HEK293 (cell line): ENCODE data around the gene SLC25A22.

Experiments
- CTCF ChIA-PET: fragments of 350-600 bp; formaldehyde crosslinking; extraction: SDS; loops from one replicate; lab custom pipeline; 2021; ENCODE audit warnings: antibody characterized with exemption; lab: Yijun Ruan, JAX
- POLR2A ChIA-PET: fragments of 300-600 bp; formaldehyde crosslinking; extraction: SDS; loops from one replicate; lab custom pipeline; 2020; ENCODE audit warnings: antibody characterized with exemption, inconsistent platforms; lab: Yijun Ruan, JAX
- H3K27ac ChIP-seq: fragments of 200-500 bp; sonication (Bioruptor generic); 2 replicates; pipeline ENCODE4 v1.5.1; 2014; ENCODE audit warnings: low read depth, low read length, control low read depth, inconsistent platforms; ENCODE audit errors: extremely low read depth
- H3K36me3 ChIP-seq, 2 experiments: fragments of 200-500 bp in 1 of 2; sonication (Bioruptor generic) in 1 of 2; 1 replicate in 1 of 2; 2 replicates in 1 of 2; pipeline ENCODE4 v1.5.1; 2014 to 2017; ENCODE audit warnings: inconsistent platforms in 2 of 2, low read length in 2 of 2; ENCODE audit not compliant: control insufficient read depth in 2 of 2, insufficient read depth in 1 of 2
- H3K4me1 ChIP-seq: fragments of 200-500 bp; sonication (Bioruptor generic); 2 replicates; pipeline ENCODE4 v1.5.1; 2014; ENCODE audit warnings: mild to moderate bottlenecking, low read length, inconsistent platforms; ENCODE audit not compliant: control insufficient read depth, insufficient read depth
- H3K4me3 ChIP-seq: 2 replicates; pipeline ENCODE4 v1.5.1; 2011; ENCODE audit warnings: low read depth, mild to moderate bottlenecking, control low read depth, low read length, moderate library complexity
- H3K9me3 ChIP-seq: fragments of 200-500 bp; sonication (Bioruptor generic); 2 replicates; pipeline ENCODE4 v1.5.1; 2014; ENCODE audit warnings: low read depth, low read length, inconsistent platforms; ENCODE audit not compliant: control insufficient read depth, insufficient read depth
- BCL6B ChIP-seq: fragments of 450-650 bp; formaldehyde crosslinking; IDR thresholded peaks from 2 replicates; pipeline ENCODE4 v1.5.1; 2017; ENCODE audit warnings: missing biosample characterization, missing genetic modification characterization
- ELK4 ChIP-seq: IDR thresholded peaks from 2 replicates; pipeline ENCODE4 v1.6.1; 2011; ENCODE audit warnings: mild to moderate bottlenecking, low read depth, low read length, borderline replicate concordance
- GLIS2 ChIP-seq: fragments of 450-650 bp; formaldehyde crosslinking; IDR thresholded peaks from 2 replicates; pipeline ENCODE4 v1.5.1; 2016; ENCODE audit warnings: missing biosample characterization, missing genetic modification characterization
- RBAK ChIP-seq: fragments of 450-650 bp; formaldehyde crosslinking; IDR thresholded peaks from 2 replicates; pipeline ENCODE4 v1.5.1; 2016; ENCODE audit warnings: missing biosample characterization, missing genetic modification characterization
- REPIN1 ChIP-seq: fragments of 450-650 bp; formaldehyde crosslinking; IDR thresholded peaks from 2 replicates; pipeline ENCODE4 v1.5.1; 2017; ENCODE audit warnings: missing biosample characterization, missing genetic modification characterization, low read depth
- SP2 ChIP-seq: fragments of 450-650 bp; formaldehyde crosslinking; IDR thresholded peaks from 2 replicates; pipeline ENCODE4 v1.5.1; 2016; ENCODE audit warnings: missing biosample characterization, missing genetic modification characterization
- SP3 ChIP-seq: fragments of 450-650 bp; formaldehyde crosslinking; IDR thresholded peaks from 2 replicates; pipeline ENCODE4 v1.5.1; 2016; ENCODE audit warnings: missing biosample characterization, missing genetic modification characterization
- YY1 ChIP-seq: fragments of 450-650 bp; formaldehyde crosslinking; IDR thresholded peaks from 2 replicates; pipeline ENCODE4 v1.5.1; 2018; ENCODE audit warnings: missing biosample characterization, missing genetic modification characterization
- ZBTB48 ChIP-seq: fragments of 450-650 bp; formaldehyde crosslinking; IDR thresholded peaks from 2 replicates; pipeline ENCODE4 v1.5.1; 2016; ENCODE audit warnings: missing biosample characterization, missing genetic modification characterization
- ZNF184 ChIP-seq: fragments of 450-650 bp; IDR thresholded peaks from 2 replicates; pipeline ENCODE4 v1.5.1; 2018; ENCODE audit warnings: missing biosample characterization, mild to moderate bottlenecking, missing genetic modification characterization
- ZNF202 ChIP-seq: fragments of 450-650 bp; formaldehyde crosslinking; IDR thresholded peaks from 2 replicates; pipeline ENCODE4 v1.5.1; 2016; ENCODE audit warnings: missing biosample characterization, missing genetic modification characterization, borderline replicate concordance
- ZNF214 ChIP-seq: fragments of 450-650 bp; formaldehyde crosslinking; IDR thresholded peaks from 2 replicates; pipeline ENCODE4 v1.5.1; 2017; ENCODE audit warnings: missing biosample characterization, mild to moderate bottlenecking, missing genetic modification characterization, borderline replicate concordance
- ZNF274 ChIP-seq, 2 experiments: fragments of 200-500 bp in 1 of 2; fragments of 450-650 bp in 1 of 2; sonication (Bioruptor generic) in 1 of 2; formaldehyde crosslinking in 1 of 2; IDR thresholded peaks; 2 replicates each; pipeline versions ENCODE4 v1.5.1 to v1.6.1; 2014 to 2016; ENCODE audit warnings: borderline replicate concordance in 1 of 2, inconsistent platforms in 1 of 2, low read length in 1 of 2, missing biosample characterization in 1 of 2, missing genetic modification characterization in 1 of 2
- ZNF324 ChIP-seq: fragments of 450-650 bp; formaldehyde crosslinking; IDR thresholded peaks from 2 replicates; pipeline ENCODE4 v1.5.1; 2016; ENCODE audit warnings: missing biosample characterization, missing genetic modification characterization
- ZNF350 ChIP-seq: fragments of 450-650 bp; formaldehyde crosslinking; IDR thresholded peaks from 2 replicates; pipeline ENCODE4 v1.5.0; 2017; ENCODE audit warnings: missing biosample characterization, mild to moderate bottlenecking, missing genetic modification characterization
- ZNF416 ChIP-seq: fragments of 450-650 bp; formaldehyde crosslinking; IDR thresholded peaks from 2 replicates; pipeline ENCODE4 v1.5.1; 2016; ENCODE audit warnings: missing biosample characterization, missing genetic modification characterization
- ZNF513 ChIP-seq: fragments of 450-650 bp; IDR thresholded peaks from 2 replicates; pipeline ENCODE4 v1.5.1; 2018; ENCODE audit warnings: missing biosample characterization, missing genetic modification characterization
- ZNF560 ChIP-seq: fragments of 450-650 bp; formaldehyde crosslinking; IDR thresholded peaks from 2 replicates; pipeline ENCODE4 v1.5.1; 2017; ENCODE audit warnings: missing biosample characterization, missing genetic modification characterization, borderline replicate concordance
- ZNF561 ChIP-seq: fragments of 450-650 bp; IDR thresholded peaks from 2 replicates; pipeline ENCODE4 v1.5.1; 2018; ENCODE audit warnings: missing biosample characterization, missing genetic modification characterization, borderline replicate concordance
- ZNF623 ChIP-seq: fragments of 450-650 bp; formaldehyde crosslinking; IDR thresholded peaks from 2 replicates; pipeline ENCODE4 v1.5.1; 2016; ENCODE audit warnings: missing biosample characterization, missing genetic modification characterization
- ZNF624 ChIP-seq: fragments of 450-650 bp; formaldehyde crosslinking; IDR thresholded peaks from 2 replicates; pipeline ENCODE4 v1.5.1; 2017; ENCODE audit warnings: missing biosample characterization, missing genetic modification characterization
- ZNF626 ChIP-seq: fragments of 450-650 bp; sonication (Bioruptor Pico); formaldehyde crosslinking; IDR thresholded peaks from 2 replicates; pipeline ENCODE4 v1.5.1; 2018; ENCODE audit warnings: missing biosample characterization, missing genetic modification characterization, inconsistent platforms
- ZNF76 ChIP-seq: fragments of 450-650 bp; formaldehyde crosslinking; IDR thresholded peaks from 2 replicates; pipeline ENCODE4; 2016; ENCODE audit warnings: low read depth, missing biosample characterization, missing genetic modification characterization, borderline replicate concordance
- ZNF792 ChIP-seq: fragments of 450-650 bp; formaldehyde crosslinking; IDR thresholded peaks from 2 replicates; pipeline ENCODE4 v1.5.1; 2016; ENCODE audit warnings: missing biosample characterization, missing genetic modification characterization
- ZSCAN5A ChIP-seq: fragments of 450-650 bp; formaldehyde crosslinking; IDR thresholded peaks from 2 replicates; pipeline ENCODE4 v1.5.1; 2016; ENCODE audit warnings: missing biosample characterization, missing genetic modification characterization
- TF ChIP-seq, protein P1 (sequence below): fragments of 450-650 bp; formaldehyde crosslinking; IDR thresholded peaks from 2 replicates; pipeline ENCODE4 v1.5.1; 2016; ENCODE audit warnings: missing biosample characterization, missing genetic modification characterization
- TF ChIP-seq, protein P2 (sequence below): fragments of 450-650 bp; formaldehyde crosslinking; IDR thresholded peaks from 2 replicates; pipeline ENCODE4 v1.5.1; 2016; ENCODE audit warnings: missing biosample characterization, missing genetic modification characterization, borderline replicate concordance

SLC25A22 gene

DNA sequence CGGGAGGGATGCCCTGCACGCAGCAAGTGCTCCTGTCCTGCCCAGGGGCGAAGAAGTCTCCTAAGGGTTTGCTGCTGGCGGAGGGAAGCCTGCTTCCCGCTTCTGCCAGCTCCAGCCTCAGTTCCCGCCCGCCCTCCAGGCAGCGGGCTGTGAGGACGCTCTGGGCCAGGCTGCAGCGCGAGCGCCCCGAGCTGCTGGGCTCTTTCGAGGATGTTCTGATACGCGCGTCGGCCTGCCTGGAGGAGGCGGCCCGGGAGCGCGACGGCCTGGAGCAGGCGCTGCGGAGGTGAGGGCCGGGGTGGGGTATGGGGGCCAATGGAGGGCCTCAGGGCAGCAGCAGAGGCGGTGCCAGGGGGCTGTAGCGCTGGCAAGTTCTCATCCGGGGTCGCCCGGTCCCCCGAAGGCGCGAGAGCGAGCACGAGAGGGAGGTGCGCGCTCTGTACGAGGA is 31.8 kb upstream of the SLC25A22 start:
- H3K9me3 ChIP-seq: no peaks in the 10 kb centered on the region
- POLR2A ChIA-PET: interaction anchor here (0.6 to 15.0 kb wide), 4 partner anchors 12 to 46 kb away, joined by 4 to 202 read pairs (median 38); partner anchors contain the start of genes PNPLA2, POLR2L and TSPAN4
- CTCF ChIA-PET: interaction anchor here (0.8 kb wide), 1 partner anchor 19 kb away, joined by 3 read pairs; no protein-coding TSS in a partner anchor
- peaks cover 0 to 19% of the 10 kb centered on the region in 2 experiments; a peak in 1 of 3 replicates for H3K36me3 ChIP-seq
- no peaks in the 10 kb centered on the region; the same call in 1 of the 2 replicates for H3K4me1 ChIP-seq
- H3K4me3 ChIP-seq: peak overlapping the region; percentile 9; the same call in 1 of the 2 replicates
- TF ChIP-seq REPIN1 (no peak), GLIS2 (tag by site-specific recombination) (no peak), ZNF416 (tag by site-specific recombination) (no peak), BCL6B (tag by site-specific recombination) (no peak), ZNF350 (no peak), YY1 (tag by site-specific recombination) (no peak), SP3 (no peak), ZNF324 (tag by site-specific recombination) (no peak), ZNF626 (tag by site-specific recombination) (no peak), ZBTB48 (tag by site-specific recombination) (no peak), ZNF214 (no peak), ZNF274 (IDR thresholded peaks at IDR 0.05; ENCODE audit: low read length) (no peak), ZNF274 (tag by site-specific recombination; IDR thresholded peaks at IDR 0.05; ENCODE audit: borderline replicate concordance) (no peak), ZNF792 (no peak), ZNF560 (tag by site-specific recombination) (no peak), RBAK (no peak), ELK4 (no peak)
- TF ChIP-seq, protein P1, sequence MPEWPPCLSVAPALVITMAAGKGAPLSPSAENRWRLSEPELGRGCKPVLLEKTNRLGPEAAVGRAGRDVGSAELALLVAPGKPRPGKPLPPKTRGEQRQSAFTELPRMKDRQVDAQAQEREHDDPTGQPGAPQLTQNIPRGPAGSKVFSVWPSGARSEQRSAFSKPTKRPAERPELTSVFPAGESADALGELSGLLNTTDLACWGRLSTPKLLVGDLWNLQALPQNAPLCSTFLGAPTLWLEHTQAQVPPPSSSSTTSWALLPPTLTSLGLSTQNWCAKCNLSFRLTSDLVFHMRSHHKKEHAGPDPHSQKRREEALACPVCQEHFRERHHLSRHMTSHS: no peak
- TF ChIP-seq, protein P2, sequence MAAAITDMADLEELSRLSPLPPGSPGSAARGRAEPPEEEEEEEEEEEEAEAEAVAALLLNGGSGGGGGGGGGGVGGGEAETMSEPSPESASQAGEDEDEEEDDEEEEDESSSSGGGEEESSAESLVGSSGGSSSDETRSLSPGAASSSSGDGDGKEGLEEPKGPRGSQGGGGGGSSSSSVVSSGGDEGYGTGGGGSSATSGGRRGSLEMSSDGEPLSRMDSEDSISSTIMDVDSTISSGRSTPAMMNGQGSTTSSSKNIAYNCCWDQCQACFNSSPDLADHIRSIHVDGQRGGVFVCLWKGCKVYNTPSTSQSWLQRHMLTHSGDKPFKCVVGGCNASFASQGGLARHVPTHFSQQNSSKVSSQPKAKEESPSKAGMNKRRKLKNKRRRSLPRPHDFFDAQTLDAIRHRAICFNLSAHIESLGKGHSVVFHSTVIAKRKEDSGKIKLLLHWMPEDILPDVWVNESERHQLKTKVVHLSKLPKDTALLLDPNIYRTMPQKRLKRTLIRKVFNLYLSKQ (tag by site-specific recombination): no peak
- no peak overlapping the region for H3K27ac ChIP-seq

- H3K4me3 ChIP-seq: no peak overlapping the region
- TF ChIP-seq ZNF184 (tag by site-specific recombination) (no peak), ZSCAN5A (no peak), ZNF202 (tag by site-specific recombination) (no peak), ZNF561 (tag by site-specific recombination) (no peak), ZNF76 (tag by site-specific recombination) (no peak), ZNF623 (tag by site-specific recombination) (no peak), SP2 (tag by site-specific recombination) (peak; percentile 12; the same call in 1 of the 2 replicates), ZNF624 (no peak), ZNF513 (tag by site-specific recombination) (no peak)
- TF ChIP-seq, all 188 proteins: peak for 1
These were observed 31.2 kb upstream of the SLC25A22 start for GRCh38 chr11:829176-829846.

More at GRCh38 chr11:829176-829846, 31.2 kb upstream of the SLC25A22 start:
- Histone ChIP-seq H3K9me3 (no peaks in the 10 kb centered on the region), H3K36me3 (peaks cover 0 to 19% of the 10 kb centered on the region in 2 experiments; a peak in 1 of 3 replicates), H3K27ac (no peak overlapping the region), H3K4me1 (no peaks in the 10 kb centered on the region; the same call in 1 of the 2 replicates)
- ChIA-PET POLR2A (interaction anchor here (0.6 to 15.0 kb wide), 3 partner anchors 13 to 46 kb away, joined by 5 to 202 read pairs (median 70); partner anchors contain the start of genes PNPLA2, POLR2L and TSPAN4), CTCF (interaction anchor here (0.8 to 1.3 kb wide), 2 partner anchors 18 to 222 kb away, joined by 3 to 5 read pairs; no protein-coding TSS in a partner anchor)
